CD14-positive monocyte (primary cell): ENCODE measurements around the gene LUZP1. TPM values are rescaled to one million over a fixed set of nuclear protein-coding genes. Genes with fewer than 3 reads are reported as not detected.

ENCODE experiments used
- DNase-seq, 3 donors: peaks; one replicate each; pipeline ENCODE4 v3.0.0-alpha.2; 2011 to 2022
- H2AFZ ChIP-seq: 2 replicates; pipeline ENCODE4 v1.6.0; 2012; ENCODE audit warnings: mild to moderate bottlenecking, low read depth, low read length, inconsistent platforms; ENCODE audit not compliant: insufficient read depth, poor library complexity, severe bottlenecking
- H3K27ac ChIP-seq, 2 donors: 1 replicate in 1 of 2; 2 replicates in 1 of 2; pipeline ENCODE4 v1.5.1; 2012 to 2013; ENCODE audit warnings: low read length in 2 of 2, control low read depth in 1 of 2, inconsistent platforms in 1 of 2, low read depth in 1 of 2, mild to moderate bottlenecking in 1 of 2
- H3K27me3 ChIP-seq, 2 donors: one replicate each; pipeline versions ENCODE4 v1.6.0 to v1.6.1; 2011 to 2013; ENCODE audit warnings: low read length in 2 of 2; ENCODE audit not compliant: control insufficient read depth in 2 of 2, insufficient read depth in 2 of 2
- H3K36me3 ChIP-seq, 2 donors: replicated peaks in 1 of 2; 1 replicate in 1 of 2; 2 replicates in 1 of 2; pipeline versions ENCODE4 v1.5.1 to v1.6.1; 2012 to 2013; ENCODE audit warnings: low read length in 2 of 2, control low read depth in 1 of 2, inconsistent platforms in 1 of 2, mild to moderate bottlenecking in 1 of 2; ENCODE audit not compliant: insufficient read depth in 2 of 2, control insufficient read depth in 1 of 2
- H3K4me1 ChIP-seq, 2 donors: 1 replicate in 1 of 2; 2 replicates in 1 of 2; pipeline versions ENCODE4 v1.5.1 to v1.6.1; 2012 to 2013; ENCODE audit warnings: low read length in 2 of 2, control low read depth in 1 of 2, inconsistent platforms in 1 of 2, mild to moderate bottlenecking in 1 of 2, moderate library complexity in 1 of 2; ENCODE audit not compliant: insufficient read depth in 2 of 2, control insufficient read depth in 1 of 2
- H3K4me2 ChIP-seq: replicated peaks from 2 replicates; pipeline ENCODE3; 2012; ENCODE audit warnings: low read length, moderate library complexity, mild to moderate bottlenecking; ENCODE audit not compliant: poor library complexity, severe bottlenecking; ENCODE audit errors: extremely low read depth
- H3K4me3 ChIP-seq, 3 experiments: fragments of 200-600 bp in 1 of 3; sonication (generic) in 1 of 3; replicated peaks in 1 of 3; 1 replicate in 2 of 3; 2 replicates in 1 of 3; pipeline ENCODE4 v1.5.1; 2011 to 2013; ENCODE audit warnings: low read length in 3 of 3, mild to moderate bottlenecking in 3 of 3, control low read depth in 2 of 3, low read depth in 2 of 3, inconsistent platforms in 1 of 3, moderate library complexity in 1 of 3
- H3K79me2 ChIP-seq: 2 replicates; pipeline ENCODE4 v1.6.0; 2012; ENCODE audit warnings: mild to moderate bottlenecking, control low read depth, inconsistent platforms, low read length, moderate library complexity; ENCODE audit not compliant: insufficient read depth
- H3K9ac ChIP-seq: 2 replicates; pipeline ENCODE4 v1.6.0; 2017; ENCODE audit warnings: low read length, mild to moderate bottlenecking; ENCODE audit not compliant: insufficient read depth, poor library complexity, severe bottlenecking
- H3K9me3 ChIP-seq, 2 donors: replicated peaks in 1 of 2; 1 replicate in 1 of 2; 2 replicates in 1 of 2; pipeline versions ENCODE4 v1.5.1 to v1.6.1; 2012 to 2013; ENCODE audit warnings: low read length in 2 of 2, control low read depth in 1 of 2; ENCODE audit not compliant: control insufficient read depth in 1 of 2, insufficient read depth in 1 of 2
- H4K20me1 ChIP-seq: 2 replicates; pipeline ENCODE4 v1.6.0; 2012; ENCODE audit warnings: mild to moderate bottlenecking, low read length, control low read depth, moderate library complexity; ENCODE audit not compliant: insufficient read depth
- H3K27ac Mint-ChIP-seq, 7 donors: one replicate each; pipeline ENCODE4 v1.8.0; 2020; ENCODE audit warnings: mild to moderate bottlenecking in 7 of 7, mixed read lengths in 7 of 7, moderate library complexity in 6 of 7, inconsistent platforms in 2 of 7
- H3K27me3 Mint-ChIP-seq, 3 donors: one replicate each; pipeline ENCODE4 v1.8.0; 2021 to 2022; ENCODE audit warnings: low read depth in 3 of 3, mild to moderate bottlenecking in 3 of 3, mixed read lengths in 3 of 3, moderate library complexity in 3 of 3, inconsistent platforms in 1 of 3
- H3K36me3 Mint-ChIP-seq, 2 donors: one replicate each; pipeline ENCODE4 v1.8.0; 2020; ENCODE audit warnings: mixed read lengths in 2 of 2, inconsistent platforms in 1 of 2, mild to moderate bottlenecking in 1 of 2
- H3K4me1 Mint-ChIP-seq: one replicate; pipeline ENCODE4 v1.8.0; 2020; ENCODE audit warnings: mild to moderate bottlenecking, mixed read lengths
- H3K4me3 Mint-ChIP-seq, 2 donors: one replicate each; pipeline ENCODE4 v1.8.0; 2020; ENCODE audit warnings: mild to moderate bottlenecking in 2 of 2, mixed read lengths in 2 of 2, moderate library complexity in 1 of 2
- H3K9me3 Mint-ChIP-seq, 7 donors: one replicate each; pipeline ENCODE4 v1.8.0; 2020 to 2022; ENCODE audit warnings: mixed read lengths in 7 of 7, mild to moderate bottlenecking in 6 of 7, moderate library complexity in 6 of 7, inconsistent platforms in 2 of 7
- CTCF ChIP-seq: fragments of 200-600 bp; IDR thresholded peaks from one replicate; pipeline ENCODE4 v1.8.0; 2022; ENCODE audit warnings: antibody characterized with exemption, mild to moderate bottlenecking
- WGBS: methylation state at CpG from one replicate; pipeline ENCODE4 v1.1.5; 2013; ENCODE audit warnings: missing lambda C conversion rate; ENCODE audit not compliant: insufficient coverage; 5-methylcytosine and 5-hydroxymethylcytosine counted together
- intact Hi-C, 2 donors: fragments of 100-400 bp; cut with micrococcal nuclease; formaldehyde crosslinking; loops; one replicate each; pipeline versions ENCODE4 v1.15.0 to v1.15.1; 2023
- polyA plus RNA-seq, 3 donors: library from polyadenylated mRNA; depleted of rRNA in 1 of 3; unstranded in 2 of 3; stranded (reverse) in 1 of 3; fragments of 300-500 nt in 2 of 3; fragments of >200 nt in 1 of 3; fragmentation: Illumina TruSeq in 2 of 3; gene quantifications; 1 replicate in 2 of 3; 2 replicates in 1 of 3; pipeline ENCODE4 v1.2.3, GENCODE V29; 2012 to 2021
- small RNA-seq: library from RNA; depleted of rRNA; stranded (forward); fragments of <200 nt; gene quantifications from one replicate; pipeline ENCODE3, GENCODE V24; 2012; ENCODE audit warnings: low read depth; ENCODE audit not compliant: insufficient read length

Gene LUZP1
- polyA plus RNA-seq, 3 donors: 4.4 to 8.7 (median 5.8) TPM

GRCh38 chr1:23037081-23037740 is 131.4 kb downstream of the LUZP1 start:
- H3K4me1 ChIP-seq: no peaks in the 10 kb centered on the region
- H4K20me1 ChIP-seq: peaks cover 48% of the 10 kb centered on the region
- no peaks in the 10 kb centered on the region for H3K9me3 Mint-ChIP-seq

GRCh38 chr1:23035823-23036452 is 132.7 kb downstream of the LUZP1 start:
- Histone ChIP-seq H3K4me3 (no peak overlapping the region), H3K27ac (no peak overlapping the region), H3K9ac (no peak overlapping the region), H4K20me1 (peaks cover 54% of the 10 kb centered on the region), H3K4me2 (no peak overlapping the region), H3K9me3 (no peaks in the 10 kb centered on the region), H3K4me1 (no peaks in the 10 kb centered on the region), H3K36me3 (peaks cover 0 to 20% of the 10 kb centered on the region in 2 donors), H2AFZ (no peak overlapping the region), H3K79me2 (peaks cover 93% of the 10 kb centered on the region), H3K27me3 (no peaks in the 10 kb centered on the region)
- no peak for DNase-seq
- peaks cover 14 to 27% of the 10 kb centered on the region in 2 donors for H3K36me3 Mint-ChIP-seq
- no CpG with 5 or more reads among the region's 2 CpGs for WGBS
- H3K9me3 Mint-ChIP-seq: no peaks in the 10 kb centered on the region
- TF ChIP-seq CTCF: no peak
- no peak overlapping the region for H3K4me3 Mint-ChIP-seq
- no peak overlapping the region for H3K27ac Mint-ChIP-seq
- intact Hi-C loops: no loop called here
- H3K4me1 Mint-ChIP-seq: peaks cover 5% of the 10 kb centered on the region
- H3K27me3 Mint-ChIP-seq: no peaks in the 10 kb centered on the region

More at GRCh38 chr1:23037081-23037740, 131.4 kb downstream of the LUZP1 start:
- Histone ChIP-seq H3K4me3 (no peak overlapping the region), H3K27me3 (no peaks in the 10 kb centered on the region), H3K9me3 (no peaks in the 10 kb centered on the region), H3K36me3 (peaks cover 0 to 20% of the 10 kb centered on the region in 2 donors), H2AFZ (no peak overlapping the region), H3K4me2 (no peak overlapping the region), H3K79me2 (peaks cover 92% of the 10 kb centered on the region), H3K9ac (no peak overlapping the region), H3K27ac (no peak overlapping the region)
- WGBS: no CpG with 5 or more reads among the region's 4 CpGs
- Mint-ChIP-seq H3K4me1 (peaks cover 4% of the 10 kb centered on the region), H3K36me3 (peaks cover 12 to 27% of the 10 kb centered on the region in 2 donors), H3K27me3 (no peaks in the 10 kb centered on the region), H3K4me3 (no peak overlapping the region), H3K27ac (no peak overlapping the region)
- no peak for DNase-seq
- TF ChIP-seq CTCF: no peak
- intact Hi-C loops: no loop called here

Small RNA genes lying within 50 kb of the gene (small RNA-seq; reads per million reads assigned to genes)
- gene MIR3115: not detected
- not detected for gene MIR4419A
- gene RNU6-135P: not detected
- not detected for gene RNU6-514P

Other genes with a start within 250 kb of the LUZP1 start
- not detected for gene LACTBL1, start 196.0 kb downstream of the LUZP1 start, polyA plus RNA-seq
- not detected for gene TEX46, start 153.0 kb downstream of the LUZP1 start, polyA plus RNA-seq
- 10 to 100 TPM; 22.1 to 30.2 (median 24.1) TPM for gene KDM1A, start 149.4 kb downstream of the LUZP1 start, polyA plus RNA-seq
- gene HTR1D, start 48.6 kb upstream of the LUZP1 start, polyA plus RNA-seq: not detected
- gene HNRNPR, start 175.4 kb upstream of the LUZP1 start, polyA plus RNA-seq: 100 to 1,000 TPM in 1 of 3 donors, 10 to 100 TPM in 2; 58.5 to 112 (median 82.9) TPM
- 1 to 10 TPM; 1.4 to 2.4 (median 2.0) TPM for gene ZNF436, start 201.0 kb upstream of the LUZP1 start, polyA plus RNA-seq